Measurements from ENCODE around the gene ARHGAP18.

ARHGAP18 gene

DNA sequence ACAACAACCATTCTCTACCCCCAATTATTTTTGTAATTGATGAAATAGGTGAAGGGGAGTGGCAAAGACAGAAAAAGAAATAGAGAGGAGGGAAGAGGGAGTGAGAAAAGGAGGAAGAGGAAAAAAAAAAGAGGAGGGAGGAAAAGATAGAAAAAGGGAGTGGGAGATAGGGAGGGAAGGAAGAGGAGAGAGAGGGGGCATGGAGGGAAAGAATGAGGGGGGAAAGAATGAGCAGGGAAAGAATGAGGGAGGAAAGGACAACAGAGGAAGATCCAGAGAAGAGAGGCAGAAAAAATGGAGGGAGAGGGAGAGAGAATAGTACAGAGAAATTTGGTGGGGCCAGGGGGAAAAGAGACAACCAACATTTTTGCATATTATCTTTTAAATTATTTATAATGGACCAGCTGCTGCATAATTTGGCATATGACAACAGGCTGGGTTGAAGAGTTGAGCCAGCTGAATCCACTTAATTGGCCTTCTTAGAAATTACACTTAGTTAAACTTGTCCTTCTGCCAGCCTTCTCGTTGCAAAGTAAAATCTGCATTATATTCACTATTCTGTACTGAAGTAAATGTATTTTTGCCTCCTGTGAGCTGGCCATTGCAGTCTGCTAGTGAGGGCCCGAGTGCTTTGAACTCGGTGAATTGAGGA, 101.0 kb downstream of the ARHGAP18 start:
- DNase-seq (ENCODE audit: extremely low spot score), result no peak
- POLR2A ChIA-PET, result no interaction called here
- TF ChIP-seq FOXK2 (IDR thresholded peaks at IDR 0.05) (no peak), TARDBP (IDR thresholded peaks at IDR 0.05) (no peak), HDGF (IDR thresholded peaks at IDR 0.05; ENCODE audit: borderline replicate concordance) (no peak), BHLHE40 (IDR thresholded peaks at IDR 0.05; ENCODE audit: borderline replicate concordance) (no peak), LEF1 (IDR thresholded peaks at IDR 0.05; ENCODE audit: borderline replicate concordance) (no peak)
- CTCF ChIA-PET, result no interaction called here

DNA sequence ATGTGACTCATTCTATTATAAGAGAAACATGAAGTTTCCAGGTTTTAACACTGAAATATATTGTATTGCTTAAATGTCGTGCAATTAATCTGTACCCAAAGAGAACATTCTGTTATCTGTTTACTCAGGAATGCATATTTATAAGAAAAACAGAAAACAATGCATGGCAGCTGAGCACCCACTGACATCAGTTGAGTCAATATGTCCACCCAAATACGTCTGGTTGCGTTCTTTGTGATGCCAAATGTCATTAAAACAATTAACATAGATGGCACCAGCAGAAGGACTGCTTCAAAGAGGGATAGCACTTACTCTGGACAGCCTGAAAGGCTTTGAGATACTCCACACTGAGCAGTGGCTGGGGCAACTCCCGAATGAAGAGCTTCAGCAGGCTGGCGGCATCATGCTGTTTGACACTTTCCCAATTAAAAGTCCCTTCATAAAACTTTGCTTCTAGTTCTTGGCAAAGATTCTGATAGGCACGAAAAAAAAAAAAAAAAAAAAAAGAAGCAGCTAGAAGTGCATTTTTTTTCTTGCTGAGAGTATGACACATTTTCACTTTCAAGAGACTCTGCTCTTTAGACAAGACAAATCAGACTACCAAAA, 102.3 kb downstream of the ARHGAP18 start:
- no peak for DNase-seq (ENCODE audit: extremely low spot score)
- TF ChIP-seq ELF4 (IDR thresholded peaks at IDR 0.05), result no peak
- TF ChIP-seq LEF1 (IDR thresholded peaks at IDR 0.05; ENCODE audit: borderline replicate concordance), result no peak
- no peak for TF ChIP-seq FOXK2 (IDR thresholded peaks at IDR 0.05)
- no peak for TF ChIP-seq SP1 (IDR thresholded peaks at IDR 0.05)
- no peak for TF ChIP-seq ARNT (IDR thresholded peaks at IDR 0.05)
- no peak for TF ChIP-seq HDGF (IDR thresholded peaks at IDR 0.05; ENCODE audit: borderline replicate concordance)
- TF ChIP-seq NFRKB (IDR thresholded peaks at IDR 0.05), result no peak
- no peak for TF ChIP-seq FOXM1 (IDR thresholded peaks at IDR 0.05; ENCODE audit: borderline replicate concordance)
- TF ChIP-seq SUZ12 (IDR thresholded peaks at IDR 0.05), result no peak
- TF ChIP-seq ZNF384 (IDR thresholded peaks at IDR 0.05), result no peak
- TF ChIP-seq, protein P1, sequence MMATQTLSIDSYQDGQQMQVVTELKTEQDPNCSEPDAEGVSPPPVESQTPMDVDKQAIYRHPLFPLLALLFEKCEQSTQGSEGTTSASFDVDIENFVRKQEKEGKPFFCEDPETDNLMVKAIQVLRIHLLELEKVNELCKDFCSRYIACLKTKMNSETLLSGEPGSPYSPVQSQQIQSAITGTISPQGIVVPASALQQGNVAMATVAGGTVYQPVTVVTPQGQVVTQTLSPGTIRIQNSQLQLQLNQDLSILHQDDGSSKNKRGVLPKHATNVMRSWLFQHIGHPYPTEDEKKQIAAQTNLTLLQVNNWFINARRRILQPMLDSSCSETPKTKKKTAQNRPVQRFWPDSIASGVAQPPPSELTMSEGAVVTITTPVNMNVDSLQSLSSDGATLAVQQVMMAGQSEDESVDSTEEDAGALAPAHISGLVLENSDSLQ (IDR thresholded peaks at IDR 0.05), result no peak
- no peak for TF ChIP-seq CTBP1 (IDR thresholded peaks at IDR 0.05; ENCODE audit: borderline replicate concordance)
- TF ChIP-seq L3MBTL2 (conservative IDR thresholded peaks at IDR 0.05), result no peak
- no peak for TF ChIP-seq BHLHE40 (IDR thresholded peaks at IDR 0.05; ENCODE audit: borderline replicate concordance)
- no peak for TF ChIP-seq TARDBP (IDR thresholded peaks at IDR 0.05)
- ChIA-PET CTCF (interaction anchor here (0.6 to 0.8 kb wide), 2 partner anchors 29 to 123 kb away, joined by 3 to 7 read pairs; no protein-coding TSS in a partner anchor), POLR2A (no interaction called here)

DNA sequence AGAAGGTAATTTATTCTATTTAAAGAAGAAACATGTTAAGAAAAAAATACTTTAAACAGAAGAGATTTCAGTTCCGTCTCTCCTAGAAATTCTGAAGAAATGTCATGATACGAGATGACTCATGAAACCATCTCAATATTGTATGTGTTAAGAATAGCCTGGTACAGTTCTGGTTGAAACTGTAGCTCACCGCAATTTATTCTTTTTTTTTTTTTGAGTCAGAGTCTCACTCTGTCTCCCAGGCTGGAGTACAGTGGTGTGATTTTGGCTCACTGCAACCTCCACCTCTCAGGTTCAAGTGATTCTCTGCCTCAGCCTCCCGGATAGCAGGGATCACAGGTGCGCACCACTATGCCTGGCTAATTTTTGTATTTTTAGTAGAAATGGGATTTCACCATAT, 103.3 kb downstream of the ARHGAP18 start:
- TF ChIP-seq FOXM1 (IDR thresholded peaks at IDR 0.05; ENCODE audit: borderline replicate concordance) (no peak), ZNF384 (IDR thresholded peaks at IDR 0.05) (no peak), L3MBTL2 (conservative IDR thresholded peaks at IDR 0.05) (no peak)
- no peak for DNase-seq (ENCODE audit: extremely low spot score)
- POLR2A ChIA-PET, result no interaction called here
- CTCF ChIA-PET, result interaction anchor here (0.6 kb wide), 1 partner anchor 245 kb away, joined by 8 read pairs; no protein-coding TSS in a partner anchor

DNA sequence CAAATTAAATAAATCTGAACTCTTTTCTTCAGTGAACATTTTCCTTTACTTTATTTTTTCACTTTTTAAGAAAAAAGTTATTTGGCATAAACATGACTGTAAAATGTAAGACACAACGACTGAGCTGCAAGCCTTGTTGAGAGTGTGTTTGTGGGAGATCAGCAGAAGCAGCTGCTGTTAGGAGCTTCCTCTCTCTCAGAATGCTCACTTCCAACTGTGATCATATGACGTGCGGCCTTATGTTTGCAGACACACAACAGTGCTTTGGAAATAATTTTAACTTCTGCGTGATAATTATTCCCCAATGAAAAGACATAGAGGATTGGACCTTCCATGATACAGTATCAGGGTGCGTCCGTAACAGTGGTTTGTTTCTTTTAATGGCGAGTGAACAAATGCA, 104.0 kb downstream of the ARHGAP18 start:
- TF ChIP-seq, protein P1 (IDR thresholded peaks at IDR 0.05), result no peak
- no peak for TF ChIP-seq SP1 (IDR thresholded peaks at IDR 0.05)
- no peak for TF ChIP-seq ARNT (IDR thresholded peaks at IDR 0.05)
- TF ChIP-seq L3MBTL2 (conservative IDR thresholded peaks at IDR 0.05), result no peak
- no peak for TF ChIP-seq HDGF (IDR thresholded peaks at IDR 0.05; ENCODE audit: borderline replicate concordance)
- no peak for TF ChIP-seq NFRKB (IDR thresholded peaks at IDR 0.05)
- no peak for TF ChIP-seq FOXM1 (IDR thresholded peaks at IDR 0.05; ENCODE audit: borderline replicate concordance)
- no peak for TF ChIP-seq FOXK2 (IDR thresholded peaks at IDR 0.05)
- TF ChIP-seq LEF1 (IDR thresholded peaks at IDR 0.05; ENCODE audit: borderline replicate concordance), result no peak
- no peak for TF ChIP-seq TARDBP (IDR thresholded peaks at IDR 0.05)
- TF ChIP-seq CTBP1 (IDR thresholded peaks at IDR 0.05; ENCODE audit: borderline replicate concordance), result no peak
- TF ChIP-seq SUZ12 (IDR thresholded peaks at IDR 0.05), result no peak
- no peak for TF ChIP-seq FOXA1 (IDR thresholded peaks at IDR 0.05)
- TF ChIP-seq BHLHE40 (IDR thresholded peaks at IDR 0.05; ENCODE audit: borderline replicate concordance), result no peak
- TF ChIP-seq ZNF384 (IDR thresholded peaks at IDR 0.05), result no peak
- no peak for TF ChIP-seq ELF4 (IDR thresholded peaks at IDR 0.05)
- POLR2A ChIA-PET, result no interaction called here

DNA sequence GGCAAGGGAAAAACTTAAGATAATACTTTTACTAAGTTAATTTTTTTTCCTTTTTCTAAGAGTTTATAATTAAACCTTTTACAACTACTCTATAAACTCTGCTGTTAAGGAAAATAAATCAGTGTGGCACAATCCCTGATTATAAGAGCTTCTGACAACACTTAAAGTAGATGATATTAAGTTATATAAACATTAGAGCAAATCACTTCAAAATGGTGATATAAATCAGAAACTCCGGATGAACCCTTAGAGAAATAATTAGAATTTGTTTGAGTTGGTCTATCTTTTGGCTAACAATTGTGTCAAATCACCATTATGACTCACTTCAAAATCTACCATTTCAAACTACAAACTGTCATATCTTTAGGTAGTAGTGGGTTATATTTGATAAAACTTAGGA, 104.9 kb downstream of the ARHGAP18 start:
- CTCF ChIA-PET, result no interaction called here
- no peak for TF ChIP-seq ARNT (IDR thresholded peaks at IDR 0.05)
- TF ChIP-seq SUZ12 (IDR thresholded peaks at IDR 0.05), result no peak
- no peak for TF ChIP-seq ZNF384 (IDR thresholded peaks at IDR 0.05)
- TF ChIP-seq, protein P1 (IDR thresholded peaks at IDR 0.05), result no peak
- TF ChIP-seq NFRKB (IDR thresholded peaks at IDR 0.05), result no peak
- TF ChIP-seq TARDBP (IDR thresholded peaks at IDR 0.05), result no peak
- TF ChIP-seq FOXM1 (IDR thresholded peaks at IDR 0.05; ENCODE audit: borderline replicate concordance), result no peak
- TF ChIP-seq SP1 (IDR thresholded peaks at IDR 0.05), result no peak
- TF ChIP-seq LEF1 (IDR thresholded peaks at IDR 0.05; ENCODE audit: borderline replicate concordance), result no peak
- TF ChIP-seq BHLHE40 (IDR thresholded peaks at IDR 0.05; ENCODE audit: borderline replicate concordance), result no peak
- no peak for TF ChIP-seq ELF4 (IDR thresholded peaks at IDR 0.05)
- TF ChIP-seq L3MBTL2 (conservative IDR thresholded peaks at IDR 0.05), result no peak
- POLR2A ChIA-PET, result no interaction called here
- DNase-seq (ENCODE audit: extremely low spot score), result no peak

More for the DNA sequence above, 104.0 kb downstream of the ARHGAP18 start:
- DNase-seq (ENCODE audit: extremely low spot score), result no peak
- CTCF ChIA-PET, result interaction anchor here (0.5 kb wide), 1 partner anchor 116 kb away, joined by 3 read pairs; no protein-coding TSS in a partner anchor

DNA sequence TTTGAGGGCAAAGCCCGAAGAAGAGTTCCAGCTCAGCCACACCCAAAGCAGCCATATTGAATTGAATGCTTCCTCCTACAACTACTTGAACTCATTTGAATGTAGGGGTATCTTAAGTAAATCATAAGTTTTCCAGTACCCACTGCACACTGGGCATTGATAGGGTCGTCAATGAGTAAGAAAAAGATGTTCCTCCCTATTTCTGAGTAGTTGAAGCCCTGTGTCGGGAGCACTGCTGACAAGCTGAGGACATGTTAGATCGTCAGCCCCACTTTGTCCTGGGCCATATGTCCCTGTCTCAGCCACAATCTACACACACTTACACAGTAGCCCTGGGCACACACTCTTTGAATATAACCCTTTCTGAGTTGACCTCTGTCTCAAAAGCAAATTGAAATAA, 105.7 kb downstream of the ARHGAP18 start:
- ChIA-PET CTCF (no interaction called here), POLR2A (no interaction called here)
- no peak for DNase-seq (ENCODE audit: extremely low spot score)
- TF ChIP-seq, protein P1 (IDR thresholded peaks at IDR 0.05), result no peak
- TF ChIP-seq SP1 (IDR thresholded peaks at IDR 0.05) (no peak), SUZ12 (IDR thresholded peaks at IDR 0.05) (no peak), TARDBP (IDR thresholded peaks at IDR 0.05) (no peak), FOXK2 (IDR thresholded peaks at IDR 0.05) (no peak), ZNF384 (IDR thresholded peaks at IDR 0.05) (no peak), ELF4 (IDR thresholded peaks at IDR 0.05) (no peak), CTBP1 (IDR thresholded peaks at IDR 0.05; ENCODE audit: borderline replicate concordance) (no peak), HDGF (IDR thresholded peaks at IDR 0.05; ENCODE audit: borderline replicate concordance) (no peak), L3MBTL2 (conservative IDR thresholded peaks at IDR 0.05) (no peak), FOXA1 (IDR thresholded peaks at IDR 0.05) (no peak), ARNT (IDR thresholded peaks at IDR 0.05) (no peak), NFRKB (IDR thresholded peaks at IDR 0.05) (no peak), FOXM1 (IDR thresholded peaks at IDR 0.05; ENCODE audit: borderline replicate concordance) (no peak), BHLHE40 (IDR thresholded peaks at IDR 0.05; ENCODE audit: borderline replicate concordance) (no peak), LEF1 (IDR thresholded peaks at IDR 0.05; ENCODE audit: borderline replicate concordance) (no peak)
